ENCODE results near the gene CPTP.

GRCh38 chr1:1280782-1281481 is 43.7 kb upstream of the CPTP start:
- TF ChIP-seq CTCF (conservative IDR thresholded peaks at IDR 0.05; ENCODE audit: low read depth, low read length) (no peak), EZH2 (IDR thresholded peaks at IDR 0.05; ENCODE audit: low read length, unreplicated experiment) (no peak), EZH2phosphoT487 (IDR thresholded peaks at IDR 0.05; ENCODE audit: borderline replicate concordance, low read length) (no peak)

All from PC-3 (cell line).